Mesodermal cell (in vitro differentiated cells): ENCODE data around the gene CFB. TPM values are rescaled to one million over a fixed set of nuclear protein-coding genes. Genes with fewer than 3 reads are reported as not detected.

Source experiments
- H3K27ac ChIP-seq: 2 replicates; pipeline ENCODE4 v1.7.0; 2013; ENCODE audit warnings: mild to moderate bottlenecking, low read depth, low read length, moderate library complexity; ENCODE audit not compliant: severe bottlenecking
- H3K36me3 ChIP-seq: 2 replicates; pipeline ENCODE4 v1.7.1; 2013; ENCODE audit warnings: mild to moderate bottlenecking, low read length, moderate library complexity; ENCODE audit not compliant: control insufficient read depth, insufficient read depth
- H3K4me1 ChIP-seq: one replicate; pipeline ENCODE4 v1.7.1; 2013; ENCODE audit warnings: mild to moderate bottlenecking, low read length; ENCODE audit not compliant: insufficient read depth, control insufficient read depth, poor library complexity, severe bottlenecking
- H3K4me3 ChIP-seq: 2 replicates; pipeline ENCODE4 v1.7.0; 2013; ENCODE audit warnings: low read length, control low read depth, mild to moderate bottlenecking; ENCODE audit not compliant: insufficient read depth, poor library complexity, severe bottlenecking; ENCODE audit errors: extremely low read depth
- H3K9me3 ChIP-seq: 2 replicates; pipeline ENCODE4 v1.7.1; 2013; ENCODE audit warnings: mild to moderate bottlenecking, low read length, moderate library complexity; ENCODE audit not compliant: control insufficient read depth
- WGBS, 2 experiments: methylation state at CpG; one replicate each; pipeline ENCODE4 v1.1.5; 2013; ENCODE audit warnings: missing lambda C conversion rate in 2 of 2; ENCODE audit not compliant: insufficient coverage in 2 of 2; 5-methylcytosine and 5-hydroxymethylcytosine counted together
- polyA plus RNA-seq, 2 experiments: library from polyadenylated mRNA; stranded (reverse); fragments of 50-300 nt; gene quantifications; one replicate each; pipeline ENCODE4 v1.2.3, GENCODE V29; 2013

Gene CFB
- polyA plus RNA-seq (2013, experiment 1 of 2), result not detected
- polyA plus RNA-seq (2013, experiment 2 of 2), result not detected

- H3K9me3 ChIP-seq, result no peaks in the 10 kb centered on the region
- H3K4me3 ChIP-seq, result no peak within 1 kb of the TSS
- peaks cover 9% of the 10 kb centered on the region for H3K36me3 ChIP-seq
- WGBS, 2 experiments, result 68 to 76% methylated on average over 6 to 10 of the region's 11 CpGs
- H3K27ac ChIP-seq, result no peak within 1 kb of the TSS
- no peaks in the 10 kb centered on the region for H3K4me1 ChIP-seq
These were observed at the start of gene CFB for GRCh38 chr6:31945507-31946369. CFB (plus strand) TSS chr6:31946095; CDS start chr6:31946222, 127 bp downstream.

GRCh38 chr6:31896493-31896855 lies 49.4 kb upstream of the CFB start:
- no peaks in the 10 kb centered on the region for H3K9me3 ChIP-seq
- WGBS, 2 experiments, result 56% methylated on average over 4 of the region's 4 CpGs; no CpG with 5 or more reads in 1 of the 2 experiments

GRCh38 chr6:31896856-31897611 lies 48.9 kb upstream of the CFB start:
- Histone ChIP-seq H3K4me1 (peaks cover 19% of the 10 kb centered on the region), H3K4me3 (peak overlapping the region; percentile 86), H3K36me3 (peaks cover 48% of the 10 kb centered on the region), H3K27ac (peak overlapping the region; percentile 41), H3K9me3 (no peaks in the 10 kb centered on the region)
- WGBS, 2 experiments, result 0% methylated on average over 8 to 24 of the region's 62 CpGs

More at GRCh38 chr6:31896493-31896855, 49.4 kb upstream of the CFB start:
- H3K4me3 ChIP-seq, result peak overlapping the region; percentile 86
- peak overlapping the region; percentile 41 for H3K27ac ChIP-seq
- H3K36me3 ChIP-seq, result peaks cover 53% of the 10 kb centered on the region
- H3K4me1 ChIP-seq, result peaks cover 19% of the 10 kb centered on the region

- Histone ChIP-seq H3K4me1 (peaks cover 19% of the 10 kb centered on the region), H3K4me3 (peak within 1 kb of the TSS; percentile 86), H3K36me3 (peaks cover 41% of the 10 kb centered on the region), H3K27ac (peak within 1 kb of the TSS; percentile 59), H3K9me3 (no peaks in the 10 kb centered on the region)
- 0 to 1% methylated on average over 30 to 43 of the region's 49 CpGs for WGBS, 2 experiments
These were observed 48.1 kb upstream of the CFB start, which contains the start of gene EHMT2 for GRCh38 chr6:31897612-31898382. EHMT2 (minus strand) TSS chr6:31897698; CDS start chr6:31897677, 21 bp downstream.

- H3K27ac ChIP-seq, result no peak overlapping the region
- H3K9me3 ChIP-seq, result no peaks in the 10 kb centered on the region
- peaks cover 19% of the 10 kb centered on the region for H3K4me1 ChIP-seq
- WGBS, 2 experiments, result 19 to 45% methylated on average over 2 to 3 of the region's 8 CpGs
- peaks cover 34% of the 10 kb centered on the region for H3K36me3 ChIP-seq
- peak overlapping the region; percentile 86 for H3K4me3 ChIP-seq
These were observed 47.4 kb upstream of the CFB start for GRCh38 chr6:31898383-31899011.

GRCh38 chr6:31899215-31899614 lies 46.7 kb upstream of the CFB start:
- Histone ChIP-seq H3K4me3 (no peak overlapping the region), H3K9me3 (no peaks in the 10 kb centered on the region), H3K4me1 (peaks cover 19% of the 10 kb centered on the region), H3K27ac (no peak overlapping the region), H3K36me3 (peaks cover 27% of the 10 kb centered on the region)
- WGBS, 2 experiments, result 92 to 97% methylated on average over 5 of the region's 5 CpGs

GRCh38 chr6:31899882-31900722 lies 45.8 kb upstream of the CFB start:
- H3K27ac ChIP-seq, result no peak overlapping the region
- 96% methylated on average over 35 to 40 of the region's 49 CpGs for WGBS, 2 experiments
- H3K9me3 ChIP-seq, result no peaks in the 10 kb centered on the region
- H3K36me3 ChIP-seq, result peaks cover 18% of the 10 kb centered on the region
- H3K4me3 ChIP-seq, result no peak overlapping the region
- H3K4me1 ChIP-seq, result peaks cover 19% of the 10 kb centered on the region

- Histone ChIP-seq H3K9me3 (no peaks in the 10 kb centered on the region), H3K4me1 (peaks cover 19% of the 10 kb centered on the region), H3K27ac (peak overlapping the region; percentile 5), H3K36me3 (peaks cover 9% of the 10 kb centered on the region), H3K4me3 (peak overlapping the region; percentile 59)
- 73 to 77% methylated on average over 26 to 29 of the region's 29 CpGs for WGBS, 2 experiments
These were observed 44.9 kb upstream of the CFB start for GRCh38 chr6:31900917-31901414.

- H3K27ac ChIP-seq, result peak overlapping the region; percentile 49
- 10% methylated on average over 16 of the region's 45 CpGs; no CpG with 5 or more reads in 1 of the 2 experiments for WGBS, 2 experiments
- no peaks in the 10 kb centered on the region for H3K9me3 ChIP-seq
- H3K4me1 ChIP-seq, result peaks cover 18% of the 10 kb centered on the region
- peak overlapping the region; percentile 59 for H3K4me3 ChIP-seq
- H3K36me3 ChIP-seq, result peaks cover 4% of the 10 kb centered on the region
These were observed 44.4 kb upstream of the CFB start for GRCh38 chr6:31901415-31901952.
